Purkinje cell (primary cell): ENCODE results near the gene MAS1. TPM values are rescaled to one million over a fixed set of nuclear protein-coding genes. Genes with fewer than 3 reads are reported as not detected.

Source experiments
- polyA plus RNA-seq: library from polyadenylated mRNA; unstranded; fragments of >200 nt; fragmentation: Nextera tagmentation; gene quantifications from 2 replicates; pipeline ENCODE4 v1.2.1, GENCODE V29; 2014

Gene MAS1
- 0.44 TPM in 1 of 2 replicates, not detected in the other for polyA plus RNA-seq

GRCh38 chr6:159890792-159891191 is at the start of gene MAS1:
Gene MAS1, plus strand, starts transcription at chr6:159890988. Its CDS starts 15,968 bp downstream, at chr6:159906956.

Other genes with a start within 250 kb of the MAS1 start
- gene SOD2, start 197.7 kb upstream of the MAS1 start, polyA plus RNA-seq: 74.9 and 78.3 TPM in 2 replicates
- 94.5 and 101 TPM in 2 replicates for gene WTAP, start 163.5 kb upstream of the MAS1 start, polyA plus RNA-seq
- 15.8 and 55.5 TPM in 2 replicates for gene ACAT2, start 128.9 kb upstream of the MAS1 start, polyA plus RNA-seq
- 149 and 191 TPM in 2 replicates for gene TCP1, start 101.4 kb upstream of the MAS1 start, polyA plus RNA-seq
- 179 and 190 TPM in 2 replicates for gene MRPL18, start 100.5 kb upstream of the MAS1 start, polyA plus RNA-seq
- gene PNLDC1, start 90.7 kb upstream of the MAS1 start, polyA plus RNA-seq: 1.0 TPM in 1 of 2 replicates, not detected in the other
- 5.7 and 7.6 TPM in 2 replicates for gene IGF2R, start 78.1 kb downstream of the MAS1 start, polyA plus RNA-seq
- 0.55 TPM in 1 of 2 replicates, not detected in the other for gene SLC22A1, start 230.8 kb downstream of the MAS1 start, polyA plus RNA-seq